H9 (cell line): ENCODE results near the gene CAPSL. TPM values are rescaled to one million over a fixed set of nuclear protein-coding genes. Genes with fewer than 3 reads are reported as not detected.

Experiments
- DNase-seq: peaks from one replicate; pipeline ENCODE4 v3.0.0-alpha.2; 2017
- H2AFZ ChIP-seq: one replicate; pipeline ENCODE4 v1.6.1; 2013; ENCODE audit warnings: mild to moderate bottlenecking, low read length, control low read depth, moderate library complexity
- H2AK5ac ChIP-seq: 2 replicates; pipeline ENCODE4 v1.6.1; 2013; ENCODE audit warnings: low read length, control low read depth, mixed read lengths; ENCODE audit not compliant: insufficient read length
- H2BK120ac ChIP-seq: one replicate; pipeline ENCODE4 v1.6.1; 2013; ENCODE audit warnings: low read depth, mild to moderate bottlenecking, low read length, control low read depth, inconsistent platforms; ENCODE audit not compliant: poor library complexity, severe bottlenecking
- H2BK12ac ChIP-seq: 2 replicates; pipeline ENCODE4 v1.6.1; 2013; ENCODE audit warnings: low read length, control low read depth, mixed read lengths, low read depth; ENCODE audit not compliant: insufficient read length
- H2BK15ac ChIP-seq: 2 replicates; pipeline ENCODE4 v1.6.1; 2013; ENCODE audit warnings: low read depth, low read length, control low read depth
- H2BK20ac ChIP-seq: one replicate; pipeline ENCODE4 v1.6.1; 2013; ENCODE audit warnings: low read depth, mild to moderate bottlenecking, low read length, control low read depth, inconsistent platforms; ENCODE audit not compliant: poor library complexity, severe bottlenecking
- H2BK5ac ChIP-seq: 2 replicates; pipeline ENCODE4 v1.6.1; 2013; ENCODE audit warnings: low read length, control low read depth, mixed read lengths; ENCODE audit not compliant: insufficient read length
- H3K14ac ChIP-seq: 2 replicates; pipeline ENCODE4 v1.6.1; 2013; ENCODE audit warnings: low read length, control low read depth; ENCODE audit not compliant: insufficient read depth
- H3K18ac ChIP-seq: 2 replicates; pipeline ENCODE4 v1.6.1; 2013; ENCODE audit warnings: low read depth, mild to moderate bottlenecking, mixed read lengths, low read length, control low read depth; ENCODE audit not compliant: insufficient read length
- H3K23ac ChIP-seq: 2 replicates; pipeline ENCODE4 v1.6.1; 2013; ENCODE audit warnings: low read length, control low read depth, mixed read lengths, low read depth; ENCODE audit not compliant: insufficient read length
- H3K23me2 ChIP-seq: 2 replicates; pipeline ENCODE4 v1.6.1; 2013; ENCODE audit warnings: low read depth, mild to moderate bottlenecking, mixed read lengths, low read length, control low read depth; ENCODE audit not compliant: insufficient read length, poor library complexity, severe bottlenecking
- H3K27ac ChIP-seq: 2 replicates; pipeline ENCODE4 v1.5.1; 2013; ENCODE audit warnings: low read length, control low read depth, mixed read lengths, low read depth; ENCODE audit not compliant: insufficient read length
- H3K27me3 ChIP-seq: 2 replicates; pipeline ENCODE4 v1.6.1; 2013; ENCODE audit warnings: low read length, control low read depth, inconsistent platforms; ENCODE audit not compliant: insufficient read depth
- H3K4ac ChIP-seq: 2 replicates; pipeline ENCODE4 v1.6.1; 2013; ENCODE audit warnings: low read depth, mild to moderate bottlenecking, control low read depth, inconsistent platforms, low read length, moderate library complexity
- H3K4me1 ChIP-seq: 2 replicates; pipeline ENCODE4 v1.6.1; 2013; ENCODE audit warnings: low read length, control low read depth, inconsistent platforms; ENCODE audit not compliant: insufficient read depth
- H3K4me2 ChIP-seq: 2 replicates; pipeline ENCODE4 v1.6.1; 2013; ENCODE audit warnings: low read length, control low read depth, mixed read lengths; ENCODE audit not compliant: insufficient read length, insufficient read depth
- H3K56ac ChIP-seq: 2 replicates; pipeline ENCODE4 v1.6.1; 2013; ENCODE audit warnings: low read depth, mild to moderate bottlenecking, mixed read lengths, low read length, control low read depth; ENCODE audit not compliant: insufficient read length
- H3K79me1 ChIP-seq: 2 replicates; pipeline ENCODE4 v1.6.1; 2013; ENCODE audit warnings: low read depth, mild to moderate bottlenecking, moderate library complexity, low read length, control low read depth, inconsistent platforms; ENCODE audit not compliant: insufficient read depth, poor library complexity, severe bottlenecking
- H3K79me2 ChIP-seq: 2 replicates; pipeline ENCODE4 v1.6.1; 2013; ENCODE audit warnings: low read length, control low read depth, inconsistent platforms; ENCODE audit not compliant: insufficient read depth
- H3K9ac ChIP-seq: 2 replicates; pipeline ENCODE4 v1.6.1; 2013; ENCODE audit warnings: low read length, control low read depth, mixed read lengths; ENCODE audit not compliant: insufficient read length; ENCODE audit errors: extremely low read depth
- H3K9me3 ChIP-seq: one replicate; pipeline ENCODE4 v1.6.1; 2013; ENCODE audit warnings: low read depth, low read length, inconsistent platforms; ENCODE audit not compliant: control insufficient read depth
- H3T11ph ChIP-seq: one replicate; pipeline ENCODE4 v1.6.1; 2013; ENCODE audit warnings: mild to moderate bottlenecking, low read length, control low read depth, inconsistent platforms
- H4K20me1 ChIP-seq: one replicate; pipeline ENCODE4 v1.6.1; 2013; ENCODE audit not compliant: control insufficient read depth, insufficient read length, insufficient read depth
- H4K5ac ChIP-seq: 2 replicates; pipeline ENCODE4 v1.6.1; 2013; ENCODE audit warnings: low read depth, mild to moderate bottlenecking, mixed read lengths, low read length, control low read depth; ENCODE audit not compliant: insufficient read length
- H4K8ac ChIP-seq: replicated peaks from 2 replicates; pipeline ENCODE4 v1.6.1; 2013; ENCODE audit warnings: low read length, control low read depth, mixed read lengths, low read depth; ENCODE audit not compliant: insufficient read length
- H4K91ac ChIP-seq: 2 replicates; pipeline ENCODE4 v1.6.1; 2013; ENCODE audit warnings: low read depth, mild to moderate bottlenecking, moderate library complexity, mixed read lengths, low read length, control low read depth; ENCODE audit not compliant: insufficient read length
- H3K27ac Mint-ChIP-seq, 3 experiments: 2 replicates in 2 of 3; 3 replicates in 1 of 3; pipeline ENCODE4 v1.8.0; 2020 to 2021; ENCODE audit warnings: mixed read lengths in 3 of 3, mild to moderate bottlenecking in 1 of 3, moderate library complexity in 1 of 3
- H3K27me3 Mint-ChIP-seq: 2 replicates; pipeline ENCODE4 v1.8.0; 2021; ENCODE audit warnings: low read depth, mild to moderate bottlenecking, moderate library complexity, mixed read lengths
- H3K36me3 Mint-ChIP-seq, 3 experiments: 2 replicates in 2 of 3; 3 replicates in 1 of 3; pipeline ENCODE4 v1.8.0; 2020 to 2021; ENCODE audit warnings: low read depth in 3 of 3, mixed read lengths in 3 of 3; ENCODE audit not compliant: insufficient read depth in 1 of 3
- H3K4me1 Mint-ChIP-seq, 2 experiments: 2 replicates each; pipeline ENCODE4 v1.8.0; 2020; ENCODE audit warnings: mixed read lengths in 2 of 2
- H3K4me3 Mint-ChIP-seq, 2 experiments: 2 replicates in 1 of 2; 3 replicates in 1 of 2; pipeline ENCODE4 v1.8.0; 2020 to 2021; ENCODE audit warnings: mild to moderate bottlenecking in 2 of 2, mixed read lengths in 2 of 2, moderate library complexity in 1 of 2
- H3K9me3 Mint-ChIP-seq, 2 experiments: 2 replicates in 1 of 2; 3 replicates in 1 of 2; pipeline ENCODE4 v1.8.0; 2020; ENCODE audit warnings: mild to moderate bottlenecking in 2 of 2, mixed read lengths in 2 of 2, moderate library complexity in 1 of 2
- WGBS: extraction: QIAGEN DNeasy Blood & Tissue Kit; methylation state at CpG from one replicate; pipeline ENCODE4 v1.1.7; 2013; ENCODE audit warnings: missing lambda C conversion rate, low lambda C conversion rate, mixed read lengths; ENCODE audit not compliant: insufficient read length; ENCODE audit errors: extremely low coverage; 5-methylcytosine and 5-hydroxymethylcytosine counted together
- total RNA-seq: library from RNA; stranded (reverse); gene quantifications from 2 replicates; pipeline ENCODE4 v1.2.1, GENCODE V29; 2021
- TF ChIP-seq, protein P1 (sequence below): fragments of 200-600 bp; sonication (generic); conservative IDR thresholded peaks from 3 replicates; pipeline ENCODE4 v1.8.0; 2021; ENCODE audit warnings: antibody characterized with exemption, mild to moderate bottlenecking

The CAPSL gene
- total RNA-seq, 1 experiment from 2014 or later = not detected

- no peak overlapping the region for H4K91ac ChIP-seq
- Mint-ChIP-seq H3K27ac (no peak overlapping the region), H3K9me3 (no peaks in the 10 kb centered on the region; a peak in 1 of 5 replicates), H3K4me3 (no peak overlapping the region), H3K36me3 (no peaks in the 10 kb centered on the region), H3K4me1 (peaks cover 0 to 5% of the 10 kb centered on the region in 2 experiments; a peak in 2 of 4 replicates), H3K27me3 (no peaks in the 10 kb centered on the region; the same call in 1 of the 2 replicates)
- H3K9me3 ChIP-seq = no peaks in the 10 kb centered on the region
- no peak overlapping the region for H3K23ac ChIP-seq
- H2BK20ac ChIP-seq = no peak overlapping the region
- H4K8ac ChIP-seq = no peak overlapping the region
- WGBS = no CpG with 5 or more reads among the region's 1 CpG
- no peak overlapping the region for H2BK120ac ChIP-seq
- no peak overlapping the region for H3K4me2 ChIP-seq
- no peak overlapping the region for H3K14ac ChIP-seq
- no peaks in the 10 kb centered on the region for H3K79me1 ChIP-seq
- H3K23me2 ChIP-seq = no peaks in the 10 kb centered on the region
- H2BK15ac ChIP-seq = no peak overlapping the region
- no peak overlapping the region for H3K9ac ChIP-seq
- no peak overlapping the region for H3K4ac ChIP-seq
- H2AK5ac ChIP-seq = no peak overlapping the region
- no peak overlapping the region for H4K5ac ChIP-seq
- H3K27me3 ChIP-seq = no peaks in the 10 kb centered on the region
- no peak overlapping the region for H3K27ac ChIP-seq
- no peaks in the 10 kb centered on the region for H4K20me1 ChIP-seq
- H2BK12ac ChIP-seq = no peak overlapping the region
- H2AFZ ChIP-seq = no peak overlapping the region
- no peak overlapping the region for H3T11ph ChIP-seq
- no peak overlapping the region for H3K18ac ChIP-seq
- TF ChIP-seq, protein P1, sequence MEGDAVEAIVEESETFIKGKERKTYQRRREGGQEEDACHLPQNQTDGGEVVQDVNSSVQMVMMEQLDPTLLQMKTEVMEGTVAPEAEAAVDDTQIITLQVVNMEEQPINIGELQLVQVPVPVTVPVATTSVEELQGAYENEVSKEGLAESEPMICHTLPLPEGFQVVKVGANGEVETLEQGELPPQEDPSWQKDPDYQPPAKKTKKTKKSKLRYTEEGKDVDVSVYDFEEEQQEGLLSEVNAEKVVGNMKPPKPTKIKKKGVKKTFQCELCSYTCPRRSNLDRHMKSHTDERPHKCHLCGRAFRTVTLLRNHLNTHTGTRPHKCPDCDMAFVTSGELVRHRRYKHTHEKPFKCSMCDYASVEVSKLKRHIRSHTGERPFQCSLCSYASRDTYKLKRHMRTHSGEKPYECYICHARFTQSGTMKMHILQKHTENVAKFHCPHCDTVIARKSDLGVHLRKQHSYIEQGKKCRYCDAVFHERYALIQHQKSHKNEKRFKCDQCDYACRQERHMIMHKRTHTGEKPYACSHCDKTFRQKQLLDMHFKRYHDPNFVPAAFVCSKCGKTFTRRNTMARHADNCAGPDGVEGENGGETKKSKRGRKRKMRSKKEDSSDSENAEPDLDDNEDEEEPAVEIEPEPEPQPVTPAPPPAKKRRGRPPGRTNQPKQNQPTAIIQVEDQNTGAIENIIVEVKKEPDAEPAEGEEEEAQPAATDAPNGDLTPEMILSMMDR = no peak
- no peak for DNase-seq
- no peak overlapping the region for H2BK5ac ChIP-seq
- no peaks in the 10 kb centered on the region for H3K4me1 ChIP-seq
- no peak overlapping the region for H3K56ac ChIP-seq
- no peaks in the 10 kb centered on the region for H3K79me2 ChIP-seq
These were observed 58.3 kb downstream of the CAPSL start for GRCh38 chr5:35880156-35880555.
